Uterus (tissue), 4 donors: ENCODE results near the gene CCR4. TPM values are rescaled to one million over a fixed set of nuclear protein-coding genes. Genes with fewer than 3 reads are reported as not detected.
"Not testable (repeated sequence)": the region's sequence is repeated elsewhere in the genome, so short reads cannot be mapped to it uniquely, and the experiment has no call there.

Experiments
- DNase-seq, 2 donors: peaks; one replicate each; pipeline ENCODE4 v3.0.0-alpha.2; 2019 to 2020
- H3K27ac ChIP-seq, 2 donors: fragments of 200-600 bp; sonication (generic); 1 replicate in 1 of 2; 2 replicates in 1 of 2; pipeline ENCODE4 v1.5.1; 2016 to 2018
- H3K27me3 ChIP-seq, 2 donors: fragments of 200-600 bp; sonication (generic); one replicate each; pipeline ENCODE4 v1.5.1; 2018 to 2019; ENCODE audit warnings: control low read depth in 1 of 2
- H3K36me3 ChIP-seq, 2 donors: fragments of 200-600 bp; sonication (generic); one replicate each; pipeline ENCODE4 v1.5.1; 2019; ENCODE audit warnings: control low read depth in 1 of 2
- H3K4me1 ChIP-seq, 2 donors: fragments of 200-600 bp; sonication (generic); one replicate each; pipeline ENCODE4 v1.5.1; 2018 to 2019; ENCODE audit warnings: control low read depth in 1 of 2
- H3K4me3 ChIP-seq, 2 donors: fragments of 200-600 bp; sonication (generic); 1 replicate in 1 of 2; 2 replicates in 1 of 2; pipeline ENCODE4 v1.5.1; 2018 to 2019; ENCODE audit warnings: mild to moderate bottlenecking in 1 of 2
- H3K9me3 ChIP-seq, 2 donors: fragments of 200-600 bp; sonication (generic); one replicate each; pipeline ENCODE4 v1.5.1; 2019; ENCODE audit warnings: control low read depth in 1 of 2
- CTCF ChIP-seq, 4 experiments: fragments of 200-600 bp in 2 of 4; fragments of 450-650 bp in 2 of 4; sonication (generic) in 2 of 4; IDR thresholded peaks; one replicate each; pipeline ENCODE4 v1.5.1; 2016 to 2019; ENCODE audit warnings: antibody characterized with exemption in 4 of 4, mild to moderate bottlenecking in 2 of 4, moderate library complexity in 1 of 4
- POLR2A ChIP-seq, 2 donors: fragments of 450-650 bp; IDR thresholded peaks; one replicate each; pipeline ENCODE4 v1.6.1; 2016; ENCODE audit warnings: antibody characterized with exemption in 2 of 2, mild to moderate bottlenecking in 1 of 2, moderate library complexity in 1 of 2
- intact Hi-C: fragments of 100-400 bp; cut with DNase I; formaldehyde crosslinking; loops from one replicate; pipeline ENCODE4 v1.15.1; 2023; ENCODE audit warnings: low total_unique reads
- total RNA-seq, 4 donors: library from RNA; depleted of rRNA in 3 of 4; stranded (reverse); fragments of >200 nt in 3 of 4; gene quantifications; one replicate each; pipeline versions ENCODE4 v1.1.0 to v1.2.4, GENCODE V29; 2014 to 2023
- donor health status: DM: yes; HTN: yes; CAD: no.

The CCR4 gene
- total RNA-seq, 4 donors from 2014 or later, result 0.35 TPM; not detected in 3

- no peak for DNase-seq
- TF ChIP-seq CTCF (IDR thresholded peaks at IDR 0.05) (no peak), POLR2A (IDR thresholded peaks at IDR 0.05) (no peak)
- intact Hi-C loops, result no loop called here
Observed at GRCh38 chr3:32968920-32969389, 17.5 kb downstream of the CCR4 start.

GRCh38 chr3:32969656-32970055, 18.2 kb downstream of the CCR4 start:
- no peaks in the 10 kb centered on the region for H3K4me1 ChIP-seq
- H3K4me3 ChIP-seq, result no peak overlapping the region
- intact Hi-C loops, result no loop called here
- no peaks in the 10 kb centered on the region for H3K36me3 ChIP-seq
- TF ChIP-seq CTCF (IDR thresholded peaks at IDR 0.05) (no peak), POLR2A (IDR thresholded peaks at IDR 0.05) (no peak)
- no peak overlapping the region for H3K27ac ChIP-seq
- no peaks in the 10 kb centered on the region for H3K9me3 ChIP-seq
- no peaks in the 10 kb centered on the region for H3K27me3 ChIP-seq
- DNase-seq, result no peak

More at GRCh38 chr3:32968920-32969389, 17.5 kb downstream of the CCR4 start:
- no peak overlapping the region for H3K4me3 ChIP-seq
- H3K9me3 ChIP-seq, result no peaks in the 10 kb centered on the region
- no peaks in the 10 kb centered on the region for H3K4me1 ChIP-seq
- no peak overlapping the region for H3K27ac ChIP-seq
- H3K27me3 ChIP-seq, result no peaks in the 10 kb centered on the region
- H3K36me3 ChIP-seq, result no peaks in the 10 kb centered on the region

GRCh38 chr3:32971291-32971690, 19.8 kb downstream of the CCR4 start:
- H3K4me3 ChIP-seq, H3K27ac ChIP-seq, H3K27me3 ChIP-seq, intact Hi-C loops, DNase-seq, H3K36me3 ChIP-seq, H3K9me3 ChIP-seq, H3K4me1 ChIP-seq: not testable (repeated sequence)

- Histone ChIP-seq H3K27ac (no peak overlapping the region), H3K27me3 (no peaks in the 10 kb centered on the region)
- DNase-seq, result no peak
Observed at GRCh38 chr3:32972482-32973146, 21.2 kb downstream of the CCR4 start.

GRCh38 chr3:32973982-32974381, 22.5 kb downstream of the CCR4 start:
- Histone ChIP-seq H3K9me3 (no peaks in the 10 kb centered on the region), H3K27me3 (no peaks in the 10 kb centered on the region), H3K4me1 (no peaks in the 10 kb centered on the region), H3K36me3 (no peaks in the 10 kb centered on the region), H3K4me3 (no peak overlapping the region), H3K27ac (no peak overlapping the region)
- DNase-seq, result no peak
- intact Hi-C loops, result no loop called here
- TF ChIP-seq POLR2A (IDR thresholded peaks at IDR 0.05) (no peak), CTCF (IDR thresholded peaks at IDR 0.05) (no peak)

More at GRCh38 chr3:32972482-32973146, 21.2 kb downstream of the CCR4 start:
- intact Hi-C loops, result no loop called here
- no peaks in the 10 kb centered on the region for H3K4me1 ChIP-seq
- no peaks in the 10 kb centered on the region for H3K36me3 ChIP-seq
- no peak for TF ChIP-seq POLR2A (IDR thresholded peaks at IDR 0.05)
- TF ChIP-seq CTCF (IDR thresholded peaks at IDR 0.05), result no peak
- no peaks in the 10 kb centered on the region for H3K9me3 ChIP-seq
- no peak overlapping the region for H3K4me3 ChIP-seq
